Neural cell (in vitro differentiated cells): ENCODE data around the gene TIGD1. TPM values are rescaled to one million over a fixed set of nuclear protein-coding genes. Genes with fewer than 3 reads are reported as not detected.

Experiments used
- H2AFZ ChIP-seq: fragments of 200-600, 300-800 bp; sonication (generic), shearing (Covaris generic); 2 replicates; pipeline ENCODE4 v1.6.0; 2014; ENCODE audit warnings: low read depth, mild to moderate bottlenecking, antibody characterized with exemption, low read length, moderate library complexity
- H3F3A ChIP-seq: fragments of 200-600 bp; shearing (Covaris generic); 2 replicates; pipeline ENCODE4 v1.6.1; 2016; ENCODE audit warnings: mild to moderate bottlenecking, moderate library complexity, mixed read lengths, antibody characterized with exemption, low read length; ENCODE audit not compliant: insufficient read depth, poor library complexity, severe bottlenecking
- H3K27ac ChIP-seq: fragments of 200-600, 300-800 bp; sonication (generic), shearing (Covaris generic); 2 replicates; pipeline ENCODE4 v1.5.1; 2014; ENCODE audit warnings: mild to moderate bottlenecking, low read length, moderate library complexity
- H3K27me3 ChIP-seq: fragments of 300-800, 200-600 bp; sonication (generic), shearing (Covaris generic); 2 replicates; pipeline ENCODE4 v1.6.0; 2014; ENCODE audit warnings: mild to moderate bottlenecking, low read depth, low read length, moderate library complexity; ENCODE audit not compliant: insufficient read depth
- H3K36me3 ChIP-seq: fragments of 300-800, 200-600 bp; sonication (generic), shearing (Covaris generic); 2 replicates; pipeline ENCODE4 v1.5.1; 2014; ENCODE audit warnings: mild to moderate bottlenecking, antibody characterized with exemption, low read length, moderate library complexity; ENCODE audit not compliant: insufficient read depth
- H3K4me2 ChIP-seq: fragments of 300-800, 200-600 bp; sonication (generic), shearing (Covaris generic); 2 replicates; pipeline ENCODE4 v1.6.0; 2014; ENCODE audit warnings: mild to moderate bottlenecking, low read length
- H3K4me3 ChIP-seq: fragments of 300-800, 200-600 bp; sonication (generic), shearing (Covaris generic); 2 replicates; pipeline ENCODE4 v1.5.1; 2014; ENCODE audit warnings: mild to moderate bottlenecking, low read length, moderate library complexity
- H3K79me2 ChIP-seq: fragments of 200-600 bp; shearing (Covaris generic); replicated peaks from 2 replicates; pipeline ENCODE4 v1.6.0; 2014; ENCODE audit warnings: mild to moderate bottlenecking, low read length, moderate library complexity; ENCODE audit not compliant: insufficient read depth
- H3K9ac ChIP-seq: fragments of 300-800, 200-600 bp; sonication (generic), shearing (Covaris generic); 2 replicates; pipeline ENCODE4 v1.6.1; 2016; ENCODE audit warnings: mild to moderate bottlenecking, low read length, mixed read lengths
- H3K9me2 ChIP-seq: fragments of 200-600 bp; shearing (Covaris generic); 2 replicates; pipeline ENCODE4 v1.6.1; 2016; ENCODE audit warnings: mild to moderate bottlenecking, low read length, mixed read lengths; ENCODE audit not compliant: insufficient read depth
- H3K9me3 ChIP-seq: fragments of 200-600, 300-800 bp; sonication (generic), shearing (Covaris generic); 2 replicates; pipeline ENCODE4 v1.6.1; 2016; ENCODE audit warnings: mild to moderate bottlenecking, mixed run types, low read length, moderate library complexity, mixed read lengths
- H4K20me1 ChIP-seq: fragments of 200-600 bp; shearing (Covaris generic); 2 replicates; pipeline ENCODE4 v1.6.1; 2016; ENCODE audit warnings: mild to moderate bottlenecking, mixed run types; ENCODE audit not compliant: insufficient read depth
- CTCF ChIP-seq: fragments of 450-650 bp; IDR thresholded peaks from 2 replicates; pipeline ENCODE4 v1.5.1; 2014; ENCODE audit warnings: antibody characterized with exemption, mild to moderate bottlenecking, moderate library complexity; ENCODE audit not compliant: poor library complexity, severe bottlenecking
- EP300 ChIP-seq: fragments of 450-650 bp; conservative IDR thresholded peaks from 2 replicates; pipeline ENCODE4 v1.6.1; 2014; ENCODE audit warnings: antibody characterized with exemption, mild to moderate bottlenecking, moderate library complexity; ENCODE audit not compliant: poor library complexity, severe bottlenecking
- EZH2 ChIP-seq: fragments of 200-600, 300-800 bp; shearing (Covaris generic), sonication (generic); IDR thresholded peaks from 2 replicates; pipeline ENCODE4 v1.6.1; 2014; ENCODE audit warnings: antibody characterized with exemption, low read length, borderline replicate concordance, mild to moderate bottlenecking; ENCODE audit not compliant: insufficient read depth, poor library complexity, severe bottlenecking
- MXI1 ChIP-seq: fragments of 450-650 bp; conservative IDR thresholded peaks from 2 replicates; pipeline ENCODE4 v1.6.1; 2014; ENCODE audit warnings: antibody characterized with exemption, mild to moderate bottlenecking; ENCODE audit not compliant: poor library complexity, severe bottlenecking
- POLR2AphosphoS5 ChIP-seq: IDR thresholded peaks from 2 replicates; pipeline ENCODE4 v1.6.1; 2012
- RAD21 ChIP-seq: fragments of 450-650 bp; conservative IDR thresholded peaks from 2 replicates; pipeline ENCODE4 v1.6.1; 2014; ENCODE audit warnings: antibody characterized with exemption, mild to moderate bottlenecking, moderate library complexity
- SMC3 ChIP-seq: fragments of 450-650 bp; conservative IDR thresholded peaks from 2 replicates; pipeline ENCODE4 v1.6.1; 2014; ENCODE audit warnings: antibody characterized with exemption, mild to moderate bottlenecking, moderate library complexity; ENCODE audit not compliant: poor library complexity
- TAF1 ChIP-seq: IDR thresholded peaks from 2 replicates; pipeline ENCODE4 v1.6.1; 2012; ENCODE audit warnings: low read depth
- polyA plus RNA-seq: library from polyadenylated mRNA; depleted of rRNA; stranded (reverse); fragments of >200 nt; gene quantifications from 2 replicates; pipeline ENCODE4 v1.2.3, GENCODE V29; 2014
- TF ChIP-seq, protein P1 (sequence below): IDR thresholded peaks from 2 replicates; pipeline ENCODE4 v1.6.1; 2012; ENCODE audit warnings: borderline replicate concordance

TIGD1 gene
- polyA plus RNA-seq, 1 donor from 2014 or later = 29.3 TPM

DNA sequence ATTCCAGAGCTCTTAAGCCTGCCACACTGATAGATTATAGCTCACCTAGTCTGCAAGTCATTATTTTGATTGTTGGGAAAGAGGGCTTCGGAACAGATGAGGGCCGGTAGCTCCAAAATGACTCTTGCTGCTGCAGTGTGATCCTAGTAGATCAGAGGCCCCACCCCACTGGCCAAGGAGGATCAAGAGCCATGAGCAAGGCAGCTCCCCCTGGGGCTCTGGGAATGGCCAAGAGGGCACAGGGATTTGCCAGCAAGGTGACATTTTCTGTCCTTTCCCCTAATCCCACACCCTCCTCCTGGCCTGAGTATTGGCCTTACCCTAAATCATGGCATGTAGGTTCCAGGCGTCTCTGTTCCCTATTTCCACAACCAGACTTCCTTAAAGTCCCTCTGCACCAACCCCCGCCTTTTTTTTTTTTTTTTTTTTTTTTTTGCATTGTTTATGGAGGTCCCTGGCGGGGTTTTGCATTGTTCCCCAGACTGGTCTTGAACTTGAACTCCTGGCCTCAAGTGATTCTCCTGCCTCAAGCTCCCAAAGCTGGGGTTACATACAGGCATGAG lies 36.7 kb upstream of the TIGD1 start:
- Histone ChIP-seq H3K79me2 (no peaks in the 10 kb centered on the region), H3K4me2 (no peak overlapping the region), H3K27me3 (no peaks in the 10 kb centered on the region), H3K9ac (no peak overlapping the region), H2AFZ (no peak overlapping the region), H3K9me2 (no peaks in the 10 kb centered on the region), H3K27ac (no peak overlapping the region), H3K4me3 (no peak overlapping the region), H3F3A (no peaks in the 10 kb centered on the region), H4K20me1 (no peaks in the 10 kb centered on the region), H3K36me3 (no peaks in the 10 kb centered on the region), H3K9me3 (no peaks in the 10 kb centered on the region)
- TF ChIP-seq EZH2 (no peak), RAD21 (no peak), SMC3 (no peak), EP300 (no peak), MXI1 (no peak), TAF1 (no peak), POLR2AphosphoS5 (no peak), CTCF (no peak)
- TF ChIP-seq, protein P1, sequence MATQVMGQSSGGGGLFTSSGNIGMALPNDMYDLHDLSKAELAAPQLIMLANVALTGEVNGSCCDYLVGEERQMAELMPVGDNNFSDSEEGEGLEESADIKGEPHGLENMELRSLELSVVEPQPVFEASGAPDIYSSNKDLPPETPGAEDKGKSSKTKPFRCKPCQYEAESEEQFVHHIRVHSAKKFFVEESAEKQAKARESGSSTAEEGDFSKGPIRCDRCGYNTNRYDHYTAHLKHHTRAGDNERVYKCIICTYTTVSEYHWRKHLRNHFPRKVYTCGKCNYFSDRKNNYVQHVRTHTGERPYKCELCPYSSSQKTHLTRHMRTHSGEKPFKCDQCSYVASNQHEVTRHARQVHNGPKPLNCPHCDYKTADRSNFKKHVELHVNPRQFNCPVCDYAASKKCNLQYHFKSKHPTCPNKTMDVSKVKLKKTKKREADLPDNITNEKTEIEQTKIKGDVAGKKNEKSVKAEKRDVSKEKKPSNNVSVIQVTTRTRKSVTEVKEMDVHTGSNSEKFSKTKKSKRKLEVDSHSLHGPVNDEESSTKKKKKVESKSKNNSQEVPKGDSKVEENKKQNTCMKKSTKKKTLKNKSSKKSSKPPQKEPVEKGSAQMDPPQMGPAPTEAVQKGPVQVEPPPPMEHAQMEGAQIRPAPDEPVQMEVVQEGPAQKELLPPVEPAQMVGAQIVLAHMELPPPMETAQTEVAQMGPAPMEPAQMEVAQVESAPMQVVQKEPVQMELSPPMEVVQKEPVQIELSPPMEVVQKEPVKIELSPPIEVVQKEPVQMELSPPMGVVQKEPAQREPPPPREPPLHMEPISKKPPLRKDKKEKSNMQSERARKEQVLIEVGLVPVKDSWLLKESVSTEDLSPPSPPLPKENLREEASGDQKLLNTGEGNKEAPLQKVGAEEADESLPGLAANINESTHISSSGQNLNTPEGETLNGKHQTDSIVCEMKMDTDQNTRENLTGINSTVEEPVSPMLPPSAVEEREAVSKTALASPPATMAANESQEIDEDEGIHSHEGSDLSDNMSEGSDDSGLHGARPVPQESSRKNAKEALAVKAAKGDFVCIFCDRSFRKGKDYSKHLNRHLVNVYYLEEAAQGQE = no peak

DNA sequence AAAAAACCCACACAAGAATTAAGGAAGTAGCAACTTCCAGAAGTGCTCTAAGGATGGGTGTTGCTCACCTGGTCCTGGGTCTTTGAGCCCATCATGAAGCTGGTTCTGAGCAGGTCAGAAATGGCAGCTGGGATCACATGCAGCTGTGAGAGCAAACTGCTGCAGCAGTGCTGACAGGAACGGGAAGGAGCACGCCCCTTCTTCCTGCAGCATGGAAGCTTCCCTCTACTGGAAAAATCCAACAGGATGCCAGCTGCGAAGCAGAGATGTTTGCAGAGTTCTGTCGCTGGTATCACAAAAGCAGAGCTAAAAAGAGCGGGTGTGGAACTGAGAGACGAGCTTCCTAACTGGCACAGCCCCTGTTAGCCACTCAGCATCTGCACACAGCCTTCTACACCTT lies 33.9 kb upstream of the TIGD1 start:
- H3K9me2 ChIP-seq = no peaks in the 10 kb centered on the region
- no peak overlapping the region for H3K4me2 ChIP-seq

More for the DNA sequence above, 33.9 kb upstream of the TIGD1 start:
- no peaks in the 10 kb centered on the region for H3K27me3 ChIP-seq
- H3K9ac ChIP-seq = no peak overlapping the region
- TF ChIP-seq EZH2 (no peak), POLR2AphosphoS5 (no peak), EP300 (no peak), RAD21 (no peak), CTCF (no peak), SMC3 (no peak), MXI1 (no peak), TAF1 (no peak)
- TF ChIP-seq, protein P1 = no peak
- H3F3A ChIP-seq = no peaks in the 10 kb centered on the region
- no peak overlapping the region for H2AFZ ChIP-seq
- no peaks in the 10 kb centered on the region for H3K9me3 ChIP-seq
- H3K27ac ChIP-seq = no peak overlapping the region
- H3K4me3 ChIP-seq = no peak overlapping the region
- H4K20me1 ChIP-seq = no peaks in the 10 kb centered on the region
- H3K79me2 ChIP-seq = no peaks in the 10 kb centered on the region
- no peaks in the 10 kb centered on the region for H3K36me3 ChIP-seq
